LNCAP (cell line): Measurements from ENCODE around the gene SLC6A18.

Experiments
- CTCF ChIP-seq: fragments of 450-650 bp; IDR thresholded peaks from 2 replicates; pipeline ENCODE4 v1.5.1; 2017; ENCODE audit warnings: mild to moderate bottlenecking

The SLC6A18 gene

GRCh38 chr5:1252681-1253080 lies 27.5 kb downstream of the SLC6A18 start:
- no peak for TF ChIP-seq CTCF

GRCh38 chr5:1253456-1254105 lies 28.4 kb downstream of the SLC6A18 start:
- TF ChIP-seq CTCF, result no peak

GRCh38 chr5:1254196-1254595 lies 29.0 kb downstream of the SLC6A18 start:
- no peak for TF ChIP-seq CTCF

GRCh38 chr5:1255081-1255561 lies 29.9 kb downstream of the SLC6A18 start:
- no peak for TF ChIP-seq CTCF

- TF ChIP-seq CTCF, result no peak
These were observed 31.6 kb downstream of the SLC6A18 start for GRCh38 chr5:1256776-1257175.

- TF ChIP-seq CTCF, result no peak
These were observed 32.2 kb downstream of the SLC6A18 start for GRCh38 chr5:1257363-1257762.

GRCh38 chr5:1257841-1258240 lies 32.7 kb downstream of the SLC6A18 start:
- TF ChIP-seq CTCF, result no peak
